H1 (cell line): ENCODE data around the gene PALM. TPM values are rescaled to one million over a fixed set of nuclear protein-coding genes. Genes with fewer than 3 reads are reported as not detected.

ENCODE experiments used
- CTCF ChIA-PET: fragments of 300-600 bp; sonication (Branson Sonifier 250); formaldehyde crosslinking; loops from one replicate; lab custom pipeline; 2021; ENCODE audit not compliant: partially characterized antibody; lab: Charles Lee
- POLR2A ChIA-PET: fragments of 300-600 bp; sonication (Branson Sonifier 250); formaldehyde crosslinking; loops from one replicate; lab custom pipeline; 2021; ENCODE audit warnings: inconsistent platforms; ENCODE audit not compliant: partially characterized antibody; lab: Charles Lee
- DNase-seq, 2 experiments: peaks; one replicate each; pipeline versions ENCODE4 v3.0.0 to v3.0.0-alpha.2; 2010 to 2022; ENCODE audit warnings: low spot score in 2 of 2, low read depth in 1 of 2, mixed read lengths in 1 of 2
- FAIRE-seq: peaks from 2 replicates; lab custom pipeline; 2011; peaks lifted over from hg19 to GRCh38; lab: Jason Lieb, UNC
- H2AFZ ChIP-seq: 2 replicates; pipeline ENCODE4 v1.8.1; 2012; ENCODE audit warnings: low read length, inconsistent platforms
- H2AK5ac ChIP-seq: 2 replicates; pipeline ENCODE4 v1.6.1; 2013; ENCODE audit warnings: low read depth, low read length
- H2BK120ac ChIP-seq: replicated peaks from 2 replicates; pipeline ENCODE3; 2013; ENCODE audit warnings: low read depth, low read length, inconsistent platforms
- H2BK12ac ChIP-seq: 2 replicates; pipeline ENCODE4 v1.6.1; 2013; ENCODE audit warnings: low read depth, low read length
- H2BK15ac ChIP-seq: 2 replicates; pipeline ENCODE4 v1.6.1; 2013; ENCODE audit warnings: low read length
- H2BK20ac ChIP-seq: 2 replicates; pipeline ENCODE4 v1.6.1; 2013; ENCODE audit warnings: low read length
- H2BK5ac ChIP-seq: 2 replicates; pipeline ENCODE4 v1.6.1; 2013; ENCODE audit warnings: low read depth, low read length
- H3K14ac ChIP-seq: 2 replicates; pipeline ENCODE4 v1.6.1; 2013; ENCODE audit warnings: inconsistent platforms; ENCODE audit not compliant: insufficient read length
- H3K18ac ChIP-seq: 2 replicates; pipeline ENCODE4 v1.6.1; 2013; ENCODE audit warnings: low read length; ENCODE audit errors: extremely low read depth
- H3K23ac ChIP-seq: 2 replicates; pipeline ENCODE4 v1.6.1; 2013; ENCODE audit warnings: inconsistent platforms; ENCODE audit not compliant: insufficient read length
- H3K23me2 ChIP-seq: 2 replicates; pipeline ENCODE4 v1.6.1; 2013; ENCODE audit warnings: low read depth, low read length
- H3K27ac ChIP-seq: 2 replicates; pipeline ENCODE4 v1.6.1; 2011; ENCODE audit warnings: low read depth, low read length, inconsistent platforms
- H3K27me3 ChIP-seq, 4 experiments: replicated peaks in 1 of 4; 1 replicate in 1 of 4; 2 replicates in 3 of 4; pipeline versions ENCODE4 v1.6.1 to v1.8.1; 2011 to 2013; ENCODE audit warnings: low read length in 3 of 4, mild to moderate bottlenecking in 3 of 4, inconsistent platforms in 2 of 4, mixed read lengths in 2 of 4, moderate library complexity in 1 of 4; ENCODE audit not compliant: control insufficient read depth in 3 of 4, insufficient read depth in 3 of 4; ENCODE audit errors: extremely low read depth in 1 of 4
- H3K36me3 ChIP-seq, 4 experiments: 2 replicates each; pipeline versions ENCODE4 v1.6.1 to v1.8.1; 2011 to 2013; ENCODE audit warnings: mild to moderate bottlenecking in 4 of 4, low read length in 3 of 4, moderate library complexity in 2 of 4, control low read depth in 1 of 4, inconsistent platforms in 1 of 4; ENCODE audit not compliant: insufficient read depth in 4 of 4, control insufficient read depth in 2 of 4
- H3K4ac ChIP-seq: replicated peaks from 2 replicates; pipeline ENCODE3; 2013; ENCODE audit warnings: low read length, low read depth, mixed read lengths, inconsistent platforms; ENCODE audit not compliant: insufficient read length
- H3K4me1 ChIP-seq, 4 experiments: replicated peaks in 1 of 4; 1 replicate in 1 of 4; 2 replicates in 3 of 4; pipeline versions ENCODE4 v1.6.1 to v1.8.1; 2011 to 2013; ENCODE audit warnings: low read length in 3 of 4, inconsistent platforms in 2 of 4, mixed read lengths in 1 of 4; ENCODE audit not compliant: insufficient read depth in 4 of 4, control insufficient read depth in 3 of 4
- H3K4me2 ChIP-seq, 2 experiments: 2 replicates each; pipeline versions ENCODE4 v1.6.1 to v1.8.1; 2011 to 2013; ENCODE audit warnings: low read depth in 2 of 2, low read length in 2 of 2, control low read depth in 1 of 2, inconsistent platforms in 1 of 2, mild to moderate bottlenecking in 1 of 2; ENCODE audit not compliant: insufficient read depth in 1 of 2
- H3K4me3 ChIP-seq, 4 experiments: fragments of 200-600, 300-600 bp in 1 of 4; sonication (generic), shearing (Covaris generic), sonication (Bioruptor Twin) in 1 of 4; 2 replicates each; pipeline versions ENCODE4 v1.5.1 to v1.8.1; 2011 to 2016; ENCODE audit warnings: low read length in 4 of 4, low read depth in 3 of 4, control low read depth in 2 of 4, inconsistent platforms in 2 of 4, mild to moderate bottlenecking in 2 of 4, mixed read lengths in 1 of 4, moderate library complexity in 1 of 4; ENCODE audit not compliant: insufficient read depth in 2 of 4; ENCODE audit errors: extremely low read depth in 1 of 4
- H3K56ac ChIP-seq: replicated peaks from 2 replicates; pipeline ENCODE3; 2013; ENCODE audit warnings: low read depth, mild to moderate bottlenecking, mixed read lengths, low read length, inconsistent platforms; ENCODE audit not compliant: insufficient read length
- H3K79me1 ChIP-seq: 2 replicates; pipeline ENCODE4 v1.6.1; 2013; ENCODE audit warnings: low read depth, low read length, control low read depth
- H3K79me2 ChIP-seq, 2 experiments: 2 replicates each; pipeline versions ENCODE4 v1.6.1 to v1.8.1; 2012 to 2013; ENCODE audit warnings: low read length in 2 of 2, mild to moderate bottlenecking in 2 of 2, inconsistent platforms in 1 of 2; ENCODE audit not compliant: insufficient read depth in 2 of 2, control insufficient read depth in 1 of 2
- H3K9ac ChIP-seq, 4 experiments: replicated peaks in 1 of 4; 1 replicate in 1 of 4; 2 replicates in 3 of 4; pipeline versions ENCODE4 v1.6.1 to v1.8.1; 2011 to 2013; ENCODE audit warnings: low read depth in 3 of 4, low read length in 3 of 4, control low read depth in 2 of 4, mild to moderate bottlenecking in 2 of 4, moderate library complexity in 2 of 4, inconsistent platforms in 1 of 4; ENCODE audit errors: extremely low read depth in 1 of 4
- H3K9me3 ChIP-seq, 2 experiments: 2 replicates each; pipeline versions ENCODE4 v1.6.1 to v1.8.1; 2012 to 2013; ENCODE audit warnings: mild to moderate bottlenecking in 2 of 2, moderate library complexity in 2 of 2, control low read depth in 1 of 2, inconsistent platforms in 1 of 2, low read depth in 1 of 2, low read length in 1 of 2, mixed read lengths in 1 of 2; ENCODE audit not compliant: insufficient read depth in 2 of 2
- H4K20me1 ChIP-seq, 2 experiments: replicated peaks in 1 of 2; 2 replicates each; pipeline versions ENCODE3 to v1.8.1; 2011 to 2013; ENCODE audit warnings: inconsistent platforms in 2 of 2, low read length in 2 of 2, mild to moderate bottlenecking in 1 of 2; ENCODE audit not compliant: insufficient read depth in 2 of 2, control insufficient read depth in 1 of 2
- H4K5ac ChIP-seq: 2 replicates; pipeline ENCODE4 v1.6.1; 2013; ENCODE audit warnings: low read length, low read depth, mixed read lengths, inconsistent platforms; ENCODE audit not compliant: insufficient read length
- H4K8ac ChIP-seq: 2 replicates; pipeline ENCODE4 v1.8.0; 2013; ENCODE audit warnings: mild to moderate bottlenecking, moderate library complexity, low read length, inconsistent platforms; ENCODE audit not compliant: insufficient read depth; ENCODE audit errors: extremely low read depth
- H4K91ac ChIP-seq: replicated peaks from 2 replicates; pipeline ENCODE3; 2013; ENCODE audit warnings: low read length, mixed read lengths, inconsistent platforms; ENCODE audit not compliant: insufficient read length
- BACH1 ChIP-seq: IDR thresholded peaks from 2 replicates; pipeline ENCODE4 v1.6.1; 2012; ENCODE audit warnings: low read length, improper control_type of control experiment
- BRCA1 ChIP-seq: IDR thresholded peaks from 2 replicates; pipeline ENCODE4 v1.6.1; 2012; ENCODE audit warnings: low read depth, low read length, improper control_type of control experiment
- CEBPB ChIP-seq: IDR thresholded peaks from 2 replicates; pipeline ENCODE4 v1.6.1; 2012; ENCODE audit warnings: low read depth, low read length
- FOSL1 ChIP-seq: IDR thresholded peaks from 2 replicates; pipeline ENCODE4 v1.6.1; 2011; ENCODE audit warnings: mild to moderate bottlenecking, low read depth, low read length, moderate library complexity; ENCODE audit not compliant: insufficient read depth
- PHF8 ChIP-seq: fragments of 200-600 bp; sonication (generic); conservative IDR thresholded peaks from 2 replicates; pipeline ENCODE4 v1.7.1; 2012; ENCODE audit warnings: low read depth, mild to moderate bottlenecking, inconsistent platforms, low read length, moderate library complexity
- POU5F1 ChIP-seq: IDR thresholded peaks from 2 replicates; pipeline ENCODE4 v1.6.1; 2011; ENCODE audit warnings: low read depth, mild to moderate bottlenecking, low read length, moderate library complexity
- SP1 ChIP-seq: IDR thresholded peaks from 2 replicates; pipeline ENCODE4 v1.6.1; 2011; ENCODE audit warnings: low read depth, low read length
- TAF1 ChIP-seq: IDR thresholded peaks from 2 replicates; pipeline ENCODE4 v1.6.1; 2011; ENCODE audit warnings: mild to moderate bottlenecking, low read depth, low read length
- TBP ChIP-seq: IDR thresholded peaks from 2 replicates; pipeline ENCODE4 v1.6.1; 2011; ENCODE audit warnings: low read depth, low read length, improper control_type of control experiment
- TCF12 ChIP-seq: IDR thresholded peaks from 2 replicates; pipeline ENCODE4 v1.6.1; 2011; ENCODE audit warnings: low read depth, mild to moderate bottlenecking, low read length
- TEAD4 ChIP-seq: IDR thresholded peaks from 2 replicates; pipeline ENCODE4 v1.6.1; 2012; ENCODE audit warnings: low read depth, low read length, inconsistent platforms, mixed read lengths
- YY1 ChIP-seq: IDR thresholded peaks from 2 replicates; pipeline ENCODE4 v1.6.1; 2011; ENCODE audit warnings: low read depth, mild to moderate bottlenecking, low read length
- ZNF274 ChIP-seq: IDR thresholded peaks from 2 replicates; pipeline ENCODE4 v1.7.0; 2012; ENCODE audit warnings: low read length, borderline replicate concordance; ENCODE audit errors: extremely low read depth
- WGBS, 2 experiments: shearing (Covaris generic) in 1 of 2; methylation state at CpG; one replicate each; pipeline versions ENCODE4 v1.1.6 to v1.1.7; 2013 to 2015; ENCODE audit warnings: low lambda C conversion rate in 2 of 2, mixed read lengths in 2 of 2, inconsistent platforms in 1 of 2, low coverage in 1 of 2, missing lambda C conversion rate in 1 of 2; ENCODE audit not compliant: insufficient replicate concordance in 2 of 2, insufficient coverage in 1 of 2, insufficient read length in 1 of 2; ENCODE audit errors: extremely low coverage in 1 of 2, missing lambda C conversion rate in 1 of 2; 5-methylcytosine and 5-hydroxymethylcytosine counted together
- polyA plus RNA-seq, 7 experiments: library from polyadenylated mRNA; depleted of rRNA in 3 of 7; stranded (reverse) in 5 of 7; unstranded in 2 of 7; fragments of >200 nt in 5 of 7; fragments of 200-250 nt in 2 of 7; gene quantifications; 1 replicate in 5 of 7; 2 replicates in 1 of 7; 4 replicates in 1 of 7; pipeline versions ENCODE4 v1.2.1 to v1.2.3, GENCODE V29; 2011 to 2013; ENCODE audit warnings: missing spikeins in 2 of 7, mixed read lengths in 2 of 7
- total RNA-seq: library from RNA; stranded (reverse); fragmentation: NEBNext Ultra II Directional; extraction: Animal tissue kit (Norgen Biotek cat#: 25700); gene quantifications from 2 replicates; pipeline ENCODE4 v1.2.1, GENCODE V29; 2021

The PALM gene
- total and polyA plus RNA-seq, 2 of the 8 experiments (the other 6 are each of a cell fraction or from before 2014, with no cell fraction given): 5.7 to 16.5 TPM

- no peak overlapping the region for H3K4me2 ChIP-seq
- H3K9ac ChIP-seq: no peak overlapping the region
- WGBS, 2 experiments: 90% methylated on average over 9 of the region's 9 CpGs; no CpG with 5 or more reads in 1 of the 2 experiments
- no peak overlapping the region for H2BK20ac ChIP-seq
- ChIA-PET POLR2A (interaction anchor here (1.3 kb wide), 1 partner anchor 91 kb away, joined by 4 read pairs; the partner anchor contains the start of gene RNF126), CTCF (interaction anchor here (1.0 to 1.8 kb wide), 3 partner anchors 15 to 83 kb away, joined by 4 to 5 read pairs (median 4); no protein-coding TSS in a partner anchor)
- no peak for DNase-seq
- H2AK5ac ChIP-seq: no peak overlapping the region
- no peak overlapping the region; the same call in 1 of the 2 replicates for H2BK15ac ChIP-seq
- H4K8ac ChIP-seq: no peak overlapping the region
- no peaks in the 10 kb centered on the region for H3K36me3 ChIP-seq
- H3K4me1 ChIP-seq: peaks cover 0 to 5% (median 3%) of the 10 kb centered on the region in 4 experiments; a peak in 3 of 7 replicates
- H3K4me3 ChIP-seq: no peak overlapping the region
- no peak overlapping the region for H2AFZ ChIP-seq
- no peak overlapping the region for H3K18ac ChIP-seq
- H3K56ac ChIP-seq: no peak overlapping the region
- H3K4ac ChIP-seq: no peak overlapping the region
- no peaks in the 10 kb centered on the region for H3K79me2 ChIP-seq
- H4K20me1 ChIP-seq: no peaks in the 10 kb centered on the region
- no peak overlapping the region for H2BK120ac ChIP-seq
- H3K9me3 ChIP-seq: peaks cover 2 to 21% of the 10 kb centered on the region in 2 experiments; a peak in 1 of 4 replicates
- H3K23ac ChIP-seq: no peak overlapping the region
- H3K23me2 ChIP-seq: no peaks in the 10 kb centered on the region
- H3K27ac ChIP-seq: no peak overlapping the region
- no peak for FAIRE-seq
- H4K5ac ChIP-seq: no peak overlapping the region
- H3K79me1 ChIP-seq: no peaks in the 10 kb centered on the region
- H4K91ac ChIP-seq: no peak overlapping the region
- no peaks in the 10 kb centered on the region for H3K27me3 ChIP-seq
- no peak overlapping the region for H2BK5ac ChIP-seq
- H3K14ac ChIP-seq: no peak overlapping the region
- no peak overlapping the region for H2BK12ac ChIP-seq
- TF ChIP-seq TAF1: no peak
- TF ChIP-seq ZNF274: no peak
- TF ChIP-seq FOSL1: no peak
- TF ChIP-seq CEBPB: no peak
- no peak for TF ChIP-seq PHF8
- TF ChIP-seq YY1: no peak
- TF ChIP-seq SP1: no peak
- no peak for TF ChIP-seq TEAD4
- TF ChIP-seq TBP: no peak
- TF ChIP-seq TCF12: no peak
- no peak for TF ChIP-seq BACH1
- TF ChIP-seq POU5F1: no peak
- TF ChIP-seq BRCA1: no peak
These were observed 45.8 kb downstream of the PALM start for GRCh38 chr19:754530-754929.
